Activated T-cell treated with anti-CD3 and anti-CD28 coated beads, Interleukin-2, amount 50 U/mL, for 72 hours (primary cell): ENCODE data around the gene TBC1D17. TPM values are rescaled to one million over a fixed set of nuclear protein-coding genes. Genes with fewer than 3 reads are reported as not detected.

Source experiments
- ATAC-seq, 2 donors: fragments of 150-1000 bp; cut with Tn5 transposase; replicated peaks in 1 of 2; 2 replicates each; pipeline ENCODE4 v1.10.0; 2021; ENCODE audit warnings: moderate library complexity in 2 of 2, mild to moderate bottlenecking in 1 of 2
- DNase-seq, 2 donors: peaks; one replicate each; pipeline ENCODE4 v3.0.0; 2021 to 2022; ENCODE audit warnings: mixed read lengths in 1 of 2
- H3K27ac Mint-ChIP-seq: one replicate; pipeline ENCODE4 v1.8.0; 2022; ENCODE audit warnings: mild to moderate bottlenecking, moderate library complexity, mixed read lengths
- H3K27me3 Mint-ChIP-seq: one replicate; pipeline ENCODE4 v1.8.0; 2022; ENCODE audit warnings: low read depth, mixed read lengths
- H3K36me3 Mint-ChIP-seq, 2 donors: one replicate each; pipeline ENCODE4 v1.8.0; 2022; ENCODE audit warnings: mixed read lengths in 2 of 2, mild to moderate bottlenecking in 1 of 2; ENCODE audit not compliant: insufficient read depth in 2 of 2
- H3K4me1 Mint-ChIP-seq: one replicate; pipeline ENCODE4 v1.8.0; 2022; ENCODE audit warnings: low read depth, mixed read lengths
- H3K4me3 Mint-ChIP-seq, 2 donors: one replicate each; pipeline ENCODE4 v1.8.0; 2022; ENCODE audit warnings: mild to moderate bottlenecking in 2 of 2, mixed read lengths in 2 of 2, moderate library complexity in 2 of 2
- H3K9me3 Mint-ChIP-seq, 2 donors: one replicate each; pipeline ENCODE4 v1.8.0; 2022; ENCODE audit warnings: mixed read lengths in 2 of 2
- total RNA-seq, 2 donors: library from RNA; stranded (reverse); gene quantifications; one replicate each; pipeline ENCODE4 v1.2.3, GENCODE V29; 2022

Gene TBC1D17
- total RNA-seq, 2 donors from 2014 or later: 47.9 to 53.9 TPM

DNA sequence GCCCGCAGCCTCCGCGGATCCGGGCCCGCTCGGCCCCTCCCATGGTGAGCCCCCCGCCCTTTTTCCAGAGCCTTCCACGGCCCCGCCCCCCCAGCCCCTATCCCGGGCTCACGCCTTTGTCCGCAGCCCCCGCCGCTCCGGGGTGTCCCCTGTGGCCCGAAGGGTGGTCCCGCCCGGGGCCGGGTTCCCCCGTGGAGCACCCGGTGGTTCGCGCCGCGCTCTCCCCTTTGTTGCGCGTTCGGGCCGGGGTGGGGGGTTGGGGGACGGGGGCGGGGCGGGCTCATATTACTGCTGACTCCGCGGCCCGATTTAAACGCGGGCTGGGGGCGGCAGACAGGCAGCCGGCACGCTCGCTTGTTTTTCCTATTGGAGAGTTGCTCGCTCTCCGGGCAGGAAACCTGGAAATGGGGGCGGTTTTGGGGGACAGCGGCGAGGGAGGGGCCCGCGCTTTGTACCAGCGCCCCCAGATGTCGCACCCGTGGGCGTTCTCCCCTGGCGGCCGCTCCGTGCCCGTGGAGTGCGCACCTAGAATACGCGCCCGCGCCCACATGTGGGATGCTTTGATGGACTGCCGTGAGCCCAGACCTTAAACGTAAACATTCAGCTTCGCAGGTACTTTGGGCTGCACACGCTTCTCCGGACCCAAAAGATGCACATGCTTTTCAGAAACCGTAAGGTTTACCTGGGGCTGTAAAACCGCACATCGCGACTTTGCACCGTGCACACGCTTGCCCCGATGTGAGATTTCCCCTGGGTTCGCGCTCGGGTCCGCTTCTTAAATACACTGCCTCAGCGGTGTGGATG lies 25.8 kb upstream of the TBC1D17 start:
- Mint-ChIP-seq H3K36me3 (peaks cover 10 to 12% of the 10 kb centered on the region in 2 donors), H3K27me3 (no peaks in the 10 kb centered on the region), H3K27ac (peak overlapping the region; percentile 49), H3K9me3 (peaks cover 5% of the 10 kb centered on the region in 2 donors), H3K4me1 (peaks cover 47% of the 10 kb centered on the region), H3K4me3 (peak overlapping the region; percentile 77 to 86)
- peak in 1 of 2 donors; percentile 8 for ATAC-seq
- DNase-seq: peak; percentile 38 to 45

DNA sequence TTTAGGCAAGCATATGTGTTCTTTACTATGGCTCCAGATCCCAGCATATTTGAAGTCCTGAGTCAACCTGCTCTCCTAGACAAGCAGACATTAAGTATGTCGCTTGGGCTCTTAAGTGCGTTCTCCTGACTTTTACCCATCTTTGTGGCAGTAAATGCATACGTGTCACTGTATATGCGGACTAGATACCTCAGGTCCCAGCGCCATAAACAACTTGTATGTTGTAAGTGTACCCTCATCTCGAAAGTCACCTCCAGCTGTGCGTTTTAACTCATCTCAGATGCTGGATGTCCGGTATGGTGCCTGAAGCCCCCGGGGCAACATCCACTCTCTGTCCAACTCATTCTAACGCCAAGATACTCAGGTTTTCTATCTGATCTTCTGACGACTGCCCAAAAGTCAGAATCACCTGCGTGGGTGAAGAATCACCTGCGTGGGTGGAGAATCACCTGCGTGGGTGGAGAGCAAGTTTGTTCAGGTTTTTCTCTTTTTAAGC lies 24.8 kb upstream of the TBC1D17 start:
- Mint-ChIP-seq H3K4me1 (peaks cover 47% of the 10 kb centered on the region), H3K27ac (peak overlapping the region; percentile 49)
- ATAC-seq: no peak

DNA sequence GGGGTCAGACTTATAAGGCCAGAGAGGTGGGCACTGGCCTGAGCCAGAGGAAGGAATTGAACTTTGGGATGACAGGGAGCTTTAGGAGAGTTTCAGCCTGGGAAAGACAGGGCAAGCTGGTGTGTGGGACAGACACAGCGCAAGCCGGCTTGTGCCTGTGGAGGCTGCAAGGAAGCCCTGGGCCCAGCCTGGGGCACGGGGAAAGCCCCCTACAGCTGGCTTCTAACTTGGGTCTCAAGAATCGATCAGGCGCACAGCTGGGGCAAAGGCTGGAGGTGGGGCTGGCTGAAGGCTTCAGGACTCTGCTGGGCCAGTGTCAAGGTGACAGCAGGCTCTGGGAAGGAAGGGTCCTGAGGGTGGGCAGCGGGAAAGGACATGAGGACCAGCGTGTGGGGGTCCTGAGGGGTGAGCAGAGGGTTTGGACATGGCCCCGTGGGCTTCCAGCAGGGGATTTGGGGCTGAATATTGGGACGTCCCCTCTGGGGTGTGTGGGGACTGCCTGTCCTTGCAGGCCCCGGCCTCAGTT lies 23.6 kb upstream of the TBC1D17 start:
- Mint-ChIP-seq H3K9me3 (peaks cover 4% of the 10 kb centered on the region in 2 donors), H3K27me3 (no peaks in the 10 kb centered on the region), H3K27ac (no peak overlapping the region), H3K36me3 (peaks cover 9 to 10% of the 10 kb centered on the region in 2 donors), H3K4me3 (no peak overlapping the region), H3K4me1 (peaks cover 35% of the 10 kb centered on the region)
- DNase-seq (no peak), ATAC-seq (no peak)

More for the DNA sequence above, 24.8 kb upstream of the TBC1D17 start:
- no peak for DNase-seq
- Mint-ChIP-seq H3K4me3 (peak overlapping the region; percentile 77 to 86), H3K9me3 (peaks cover 5% of the 10 kb centered on the region in 2 donors), H3K27me3 (no peaks in the 10 kb centered on the region), H3K36me3 (peaks cover 12% of the 10 kb centered on the region in 2 donors)

DNA sequence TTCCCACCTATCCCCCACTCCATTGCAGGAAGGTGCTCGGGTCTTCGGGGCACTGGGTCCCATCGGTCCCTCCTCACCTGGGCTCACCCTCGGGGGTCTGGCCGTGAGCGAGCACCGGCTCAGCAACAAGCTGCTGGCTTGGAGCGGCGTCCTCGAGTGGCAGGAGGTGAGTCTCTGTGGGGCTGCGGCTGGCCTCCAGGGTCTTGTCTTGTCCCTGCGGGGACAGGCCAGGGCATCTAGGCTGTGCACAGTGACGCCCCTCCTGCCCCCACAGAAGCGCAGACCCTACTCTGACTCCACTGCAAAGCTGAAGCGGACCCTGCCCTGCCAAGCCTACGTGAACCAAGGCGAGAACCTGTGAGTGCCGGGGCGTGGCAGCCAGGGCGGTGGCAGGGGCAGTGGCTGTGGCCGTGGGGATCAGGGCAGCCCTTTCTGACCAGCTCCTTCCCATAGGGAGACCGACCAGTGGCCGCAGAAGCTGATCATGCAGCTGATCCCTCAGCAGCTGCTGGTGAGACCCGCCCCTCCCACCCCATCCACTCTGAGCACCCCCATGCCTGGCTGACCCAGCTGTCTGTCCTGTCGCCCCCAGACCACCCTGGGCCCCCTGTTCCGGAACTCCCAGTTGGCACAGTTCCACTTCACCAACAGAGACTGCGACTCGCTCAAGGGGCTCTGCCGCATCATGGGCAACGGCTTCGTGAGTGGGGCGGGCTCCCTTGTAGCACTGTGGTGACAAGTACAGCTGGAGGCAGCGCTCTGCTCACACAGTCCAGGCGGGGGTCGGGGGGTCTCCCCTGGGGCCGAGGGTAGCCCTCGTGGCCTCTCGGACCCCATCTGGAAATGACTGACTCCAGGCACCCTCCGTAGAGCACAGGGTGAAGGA lies 22.9 kb upstream of the TBC1D17 start:
- DNase-seq: no peak
- H3K36me3 Mint-ChIP-seq: peaks cover 6 to 7% of the 10 kb centered on the region in 2 donors
- H3K4me3 Mint-ChIP-seq: no peak overlapping the region
- no peaks in the 10 kb centered on the region for H3K9me3 Mint-ChIP-seq
- no peaks in the 10 kb centered on the region for H3K27me3 Mint-ChIP-seq
- ATAC-seq: no peak
- peaks cover 30% of the 10 kb centered on the region for H3K4me1 Mint-ChIP-seq
- H3K27ac Mint-ChIP-seq: no peak overlapping the region

DNA sequence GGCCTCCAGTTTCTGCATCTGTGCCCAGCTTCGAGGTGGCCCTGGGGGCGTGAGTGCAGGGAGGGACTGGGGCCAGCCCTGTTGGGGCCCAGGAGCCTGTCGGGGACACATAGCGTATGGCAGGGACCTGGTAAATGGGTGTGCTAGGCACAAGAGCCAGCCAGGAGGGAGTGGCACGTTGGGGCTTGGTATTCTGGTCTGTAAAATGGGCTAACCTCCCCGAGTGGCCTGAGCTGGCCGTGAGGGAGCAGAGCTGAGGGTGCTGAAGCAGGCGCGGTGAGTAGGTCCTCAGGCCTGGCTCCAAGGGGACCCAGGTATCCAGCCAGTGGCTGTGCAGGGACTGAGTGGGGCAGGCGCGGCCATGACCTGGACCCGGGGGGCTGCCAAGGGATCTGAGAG lies 22.2 kb upstream of the TBC1D17 start:
- Mint-ChIP-seq H3K4me1 (peaks cover 24% of the 10 kb centered on the region), H3K36me3 (peaks cover under 1 to 3% of the 10 kb centered on the region in 2 donors), H3K27me3 (no peaks in the 10 kb centered on the region), H3K27ac (no peak overlapping the region), H3K9me3 (no peaks in the 10 kb centered on the region), H3K4me3 (no peak overlapping the region)
- ATAC-seq (no peak), DNase-seq (no peak)

- Mint-ChIP-seq H3K4me3 (no peak overlapping the region), H3K36me3 (peaks cover 0 to 1% of the 10 kb centered on the region in 2 donors), H3K27ac (no peak overlapping the region), H3K4me1 (peaks cover 23% of the 10 kb centered on the region), H3K9me3 (no peaks in the 10 kb centered on the region), H3K27me3 (no peaks in the 10 kb centered on the region)
- DNase-seq (no peak), ATAC-seq (no peak)
Observed at GRCh38 chr19:49855676-49856573, 21.6 kb upstream of the TBC1D17 start.

DNA sequence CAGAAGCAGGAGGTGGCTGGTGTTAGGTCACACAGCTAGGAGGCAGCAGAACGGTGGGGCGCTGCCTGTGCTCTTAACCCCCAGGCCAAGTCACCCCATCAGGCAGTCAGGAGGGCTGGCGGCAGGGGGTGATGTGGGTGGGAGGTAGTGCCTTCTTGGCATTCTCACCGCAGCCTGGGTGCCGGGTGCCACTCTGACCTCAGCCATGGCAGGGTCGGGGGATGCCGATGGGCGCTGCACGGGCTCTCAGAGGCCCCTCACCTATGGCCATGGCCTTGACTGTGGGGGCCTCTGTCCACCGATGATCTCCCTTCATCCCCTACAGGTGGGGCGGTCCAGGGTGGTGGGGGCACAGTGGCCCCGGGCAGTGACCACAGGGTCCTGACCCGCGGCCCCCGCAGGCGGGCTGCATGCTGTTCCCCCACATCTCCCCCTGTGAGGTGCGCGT lies 20.9 kb upstream of the TBC1D17 start:
- ATAC-seq: no peak
- no peak overlapping the region for H3K27ac Mint-ChIP-seq

GRCh38 chr19:49857061-49857837 lies 20.3 kb upstream of the TBC1D17 start:
- Mint-ChIP-seq H3K27ac (no peak overlapping the region), H3K36me3 (peaks cover 0 to 3% of the 10 kb centered on the region in 2 donors)

More for the DNA sequence above, 20.9 kb upstream of the TBC1D17 start:
- Mint-ChIP-seq H3K4me3 (no peak overlapping the region), H3K36me3 (peaks cover 0 to 1% of the 10 kb centered on the region in 2 donors), H3K4me1 (peaks cover 23% of the 10 kb centered on the region), H3K27me3 (no peaks in the 10 kb centered on the region), H3K9me3 (no peaks in the 10 kb centered on the region)
- DNase-seq: peak in 1 of 2 donors; percentile 1

DNA sequence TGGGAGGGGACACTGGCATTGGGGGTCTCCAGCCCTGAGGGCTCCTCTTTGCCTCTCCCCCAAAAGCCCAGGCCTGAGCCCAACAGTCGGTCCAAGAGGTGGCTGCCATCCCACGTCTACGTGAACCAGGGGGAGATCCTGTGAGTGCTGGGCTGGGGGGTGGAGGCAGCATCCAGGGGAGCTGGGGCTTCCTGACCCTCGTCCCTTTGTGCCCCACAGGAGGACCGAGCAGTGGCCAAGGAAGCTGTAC lies 19.7 kb upstream of the TBC1D17 start:
- ATAC-seq (no peak), DNase-seq (no peak)
- H3K4me3 Mint-ChIP-seq: no peak overlapping the region
- H3K9me3 Mint-ChIP-seq: no peaks in the 10 kb centered on the region
- peaks cover 13% of the 10 kb centered on the region for H3K4me1 Mint-ChIP-seq
- no peaks in the 10 kb centered on the region for H3K27me3 Mint-ChIP-seq
- peaks cover 0 to 3% of the 10 kb centered on the region in 2 donors for H3K36me3 Mint-ChIP-seq
- H3K27ac Mint-ChIP-seq: no peak overlapping the region

More at GRCh38 chr19:49857061-49857837, 20.3 kb upstream of the TBC1D17 start:
- ATAC-seq: no peak
- peaks cover 18% of the 10 kb centered on the region for H3K4me1 Mint-ChIP-seq
- no peak overlapping the region for H3K4me3 Mint-ChIP-seq
- H3K27me3 Mint-ChIP-seq: no peaks in the 10 kb centered on the region
- no peak for DNase-seq
- no peaks in the 10 kb centered on the region for H3K9me3 Mint-ChIP-seq

DNA sequence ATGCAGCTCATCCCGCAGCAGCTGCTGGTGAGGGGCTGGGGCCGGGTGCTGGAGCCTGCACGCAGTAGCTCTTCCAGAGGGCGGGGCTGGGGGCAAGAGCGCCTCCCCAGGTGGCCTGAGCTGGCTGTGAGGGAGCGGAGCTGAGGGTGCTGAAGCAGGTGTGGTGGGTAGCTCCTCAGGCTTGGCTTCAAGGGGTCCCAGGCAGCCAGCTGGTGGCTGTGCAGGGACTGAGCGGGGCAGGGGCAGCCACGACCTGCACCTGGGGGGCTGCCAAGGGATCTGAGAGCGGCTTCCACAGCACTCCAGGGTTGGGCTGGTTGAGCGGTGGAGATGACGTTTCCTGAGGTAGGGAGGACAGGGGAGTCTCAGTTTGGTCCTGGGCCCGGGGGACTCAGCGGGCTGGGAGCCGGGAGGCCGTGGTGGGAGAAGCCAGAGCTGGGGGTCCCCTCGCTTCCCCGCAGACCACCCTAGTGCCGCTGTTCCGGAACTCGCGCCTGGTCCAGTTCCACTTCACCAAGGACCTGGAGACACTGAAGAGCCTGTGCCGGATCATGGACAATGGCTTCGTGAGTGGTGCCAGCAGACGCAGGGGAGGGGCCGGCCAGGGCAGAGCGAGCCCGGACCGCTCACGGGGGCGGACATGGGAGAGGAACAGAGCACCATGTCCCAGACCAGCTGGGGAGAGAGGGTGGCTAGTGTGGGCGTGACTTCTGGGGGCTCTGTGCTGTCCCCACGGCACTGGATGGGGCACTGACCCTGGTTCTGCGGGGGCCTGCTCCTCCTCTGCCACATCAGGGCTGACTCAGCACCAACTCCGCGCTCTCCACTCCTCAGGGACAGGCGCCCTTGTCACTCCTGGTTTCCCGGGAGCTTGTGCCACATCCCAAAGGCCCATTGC lies 19.2 kb upstream of the TBC1D17 start:
- ATAC-seq: no peak
- H3K4me1 Mint-ChIP-seq: peaks cover 11% of the 10 kb centered on the region

More for the DNA sequence above, 19.2 kb upstream of the TBC1D17 start:
- H3K27ac Mint-ChIP-seq: no peak overlapping the region
- H3K36me3 Mint-ChIP-seq: peaks cover 2 to 4% of the 10 kb centered on the region in 2 donors
- DNase-seq: peak in 1 of 2 donors; percentile 1
- no peak overlapping the region for H3K4me3 Mint-ChIP-seq
- H3K27me3 Mint-ChIP-seq: no peaks in the 10 kb centered on the region
- H3K9me3 Mint-ChIP-seq: no peaks in the 10 kb centered on the region
